Measurements from ENCODE around the gene ZNF451. TPM values are rescaled to one million over a fixed set of nuclear protein-coding genes. Genes with fewer than 3 reads are reported as not detected.

Gene ZNF451
- 48.0 and 52.2 TPM in 2 replicates for total RNA-seq

GRCh38 chr6:57089687-57090457 is at the start of gene ZNF451:
TSS of gene ZNF451 (plus strand) at chr6:57090188. CDS start at chr6:57090254, 66 bp downstream.

GRCh38 chr6:57046332-57047256 is 43.4 kb upstream of the ZNF451 start, which contains the start of gene KIAA1586:
TSS of gene KIAA1586 (plus strand) at chr6:57046693. CDS start at chr6:57046756, 63 bp downstream.

GRCh38 chr6:57172136-57173055 is 82.4 kb downstream of the ZNF451 start, which contains the start of gene BAG2:
TSS of gene BAG2 (plus strand) at chr6:57172326. CDS start at chr6:57172698, 372 bp downstream.

Other genes with a start within 250 kb of the ZNF451 start
- gene BEND6, start 135.1 kb upstream of the ZNF451 start, total RNA-seq: under 0.01 and 1.2 TPM in 2 replicates
- 4.6 and 6.2 TPM in 2 replicates for gene KIAA1586, start 43.5 kb upstream of the ZNF451 start, total RNA-seq
- 2.1 and 2.7 TPM in 2 replicates for gene BAG2, start 82.1 kb downstream of the ZNF451 start, total RNA-seq
- gene RAB23, start 132.1 kb downstream of the ZNF451 start, total RNA-seq: 16.1 and 19.6 TPM in 2 replicates
- gene PRIM2, start 227.4 kb downstream of the ZNF451 start, total RNA-seq: 16.0 and 16.6 TPM in 2 replicates

Measured in tracheal epithelial cell (primary cell).